ENCODE data around the gene ENPEP. TPM values are rescaled to one million over a fixed set of nuclear protein-coding genes. Genes with fewer than 3 reads are reported as not detected.

The ENPEP gene
- total RNA-seq, 4 donors from 2014 or later: 0.80 to 6.2 (median 1.5) TPM

GRCh38 chr4:110533940-110534339, 58.0 kb downstream of the ENPEP start:
- Histone ChIP-seq H3K36me3 (no peaks in the 10 kb centered on the region), H3K9me3 (no peaks in the 10 kb centered on the region), H3K4me1 (no peaks in the 10 kb centered on the region), H3K27ac (no peak overlapping the region), H3K27me3 (no peaks in the 10 kb centered on the region), H3K4me3 (no peak overlapping the region)
- intact Hi-C loops (cut with DNase I; ENCODE audit: low total_unique reads): no loop called here
- in situ Hi-C loops (cut with MboI; ENCODE audit: low pct_ligation_motif_present in 1 of 4, low pct_unique_long_range_greater_than_20kb in 1 of 4, low sequenced_read_pairs in 3 of 4): no loop called here
- no peak for TF ChIP-seq CTCF (IDR thresholded peaks at IDR 0.05)
- no peak for TF ChIP-seq EP300 (IDR thresholded peaks at IDR 0.05; ENCODE audit: low read depth)
- TF ChIP-seq POLR2AphosphoS5 (IDR thresholded peaks at IDR 0.05): no peak
- no peak for TF ChIP-seq POLR2A (IDR thresholded peaks at IDR 0.05)
- WGBS, 2 donors (ENCODE audit: low coverage in 1 of 2): 69 to 71% methylated on average over 2 to 3 of the region's 3 CpGs
- no peak for DNase-seq

GRCh38 chr4:110540581-110540980, 64.6 kb downstream of the ENPEP start:
- in situ Hi-C loops (cut with MboI; ENCODE audit: low pct_ligation_motif_present in 1 of 4, low pct_unique_long_range_greater_than_20kb in 1 of 4, low sequenced_read_pairs in 3 of 4) (no loop called here), intact Hi-C loops (cut with DNase I; ENCODE audit: low total_unique reads) (no loop called here)
- Histone ChIP-seq H3K27ac (no peak overlapping the region), H3K9me3 (no peaks in the 10 kb centered on the region), H3K27me3 (no peaks in the 10 kb centered on the region), H3K4me1 (no peaks in the 10 kb centered on the region), H3K4me3 (no peak overlapping the region), H3K36me3 (no peaks in the 10 kb centered on the region)
- TF ChIP-seq EP300 (IDR thresholded peaks at IDR 0.05; ENCODE audit: low read depth) (no peak), POLR2A (IDR thresholded peaks at IDR 0.05) (no peak), CTCF (IDR thresholded peaks at IDR 0.05) (no peak), POLR2AphosphoS5 (IDR thresholded peaks at IDR 0.05) (no peak)
- WGBS, 2 donors (ENCODE audit: low coverage in 1 of 2): 43 to 45% methylated on average over 3 of the region's 3 CpGs
- DNase-seq: no peak

- Histone ChIP-seq H3K4me1 (no peaks in the 10 kb centered on the region), H3K27me3 (no peaks in the 10 kb centered on the region), H3K36me3 (no peaks in the 10 kb centered on the region), H3K4me3 (no peak overlapping the region), H3K27ac (no peak overlapping the region), H3K9me3 (no peaks in the 10 kb centered on the region)
- intact Hi-C loops (cut with DNase I; ENCODE audit: low total_unique reads): no loop called here
- TF ChIP-seq POLR2A (IDR thresholded peaks at IDR 0.05): no peak
- no peak for DNase-seq
- in situ Hi-C loops (cut with MboI; ENCODE audit: low pct_ligation_motif_present in 1 of 4, low pct_unique_long_range_greater_than_20kb in 1 of 4, low sequenced_read_pairs in 3 of 4): no loop called here
- 83 to 86% methylated on average over 1 of the region's 1 CpG for WGBS, 2 donors (ENCODE audit: low coverage in 1 of 2)
Measured at GRCh38 chr4:110540982-110541451, 65.1 kb downstream of the ENPEP start.

- Histone ChIP-seq H3K4me3 (no peak overlapping the region), H3K36me3 (no peaks in the 10 kb centered on the region), H3K9me3 (no peaks in the 10 kb centered on the region), H3K4me1 (no peaks in the 10 kb centered on the region), H3K27ac (no peak overlapping the region), H3K27me3 (no peaks in the 10 kb centered on the region)
- 88 to 96% methylated on average over 2 of the region's 2 CpGs for WGBS, 2 donors (ENCODE audit: low coverage in 1 of 2)
- in situ Hi-C loops (cut with MboI; ENCODE audit: low pct_ligation_motif_present in 1 of 4, low pct_unique_long_range_greater_than_20kb in 1 of 4, low sequenced_read_pairs in 3 of 4) (no loop called here), intact Hi-C loops (cut with DNase I; ENCODE audit: low total_unique reads) (no loop called here)
- DNase-seq: no peak
- TF ChIP-seq POLR2AphosphoS5 (IDR thresholded peaks at IDR 0.05): no peak
- TF ChIP-seq EP300 (IDR thresholded peaks at IDR 0.05; ENCODE audit: low read depth): no peak
- no peak for TF ChIP-seq POLR2A (IDR thresholded peaks at IDR 0.05)
- no peak for TF ChIP-seq CTCF (IDR thresholded peaks at IDR 0.05)
Measured at GRCh38 chr4:110543577-110543976, 67.6 kb downstream of the ENPEP start.

- no peaks in the 10 kb centered on the region for H3K9me3 ChIP-seq
- H3K36me3 ChIP-seq: no peaks in the 10 kb centered on the region
- no peaks in the 10 kb centered on the region for H3K27me3 ChIP-seq
- no peak overlapping the region for H3K4me3 ChIP-seq
- no peak for TF ChIP-seq CTCF (IDR thresholded peaks at IDR 0.05)
- no peak for TF ChIP-seq EP300 (IDR thresholded peaks at IDR 0.05; ENCODE audit: low read depth)
- TF ChIP-seq POLR2AphosphoS5 (IDR thresholded peaks at IDR 0.05): no peak
- no peak for TF ChIP-seq POLR2A (IDR thresholded peaks at IDR 0.05)
- in situ Hi-C loops (cut with MboI; ENCODE audit: low pct_ligation_motif_present in 1 of 4, low pct_unique_long_range_greater_than_20kb in 1 of 4, low sequenced_read_pairs in 3 of 4) (no loop called here), intact Hi-C loops (cut with DNase I; ENCODE audit: low total_unique reads) (no loop called here)
- H3K27ac ChIP-seq: no peak overlapping the region
- no peak for DNase-seq
- no peaks in the 10 kb centered on the region for H3K4me1 ChIP-seq
Measured at GRCh38 chr4:110544594-110544993, 68.6 kb downstream of the ENPEP start.

All from transverse colon (tissue), 4 donors.